ENCODE results near the gene LY6G6C. TPM values are rescaled to one million over a fixed set of nuclear protein-coding genes. Genes with fewer than 3 reads are reported as not detected.

LY6G6C gene
- total and polyA plus RNA-seq, 8 donors = 0.17 to 0.75 (median 0.43) TPM; not detected in 2

DNA sequence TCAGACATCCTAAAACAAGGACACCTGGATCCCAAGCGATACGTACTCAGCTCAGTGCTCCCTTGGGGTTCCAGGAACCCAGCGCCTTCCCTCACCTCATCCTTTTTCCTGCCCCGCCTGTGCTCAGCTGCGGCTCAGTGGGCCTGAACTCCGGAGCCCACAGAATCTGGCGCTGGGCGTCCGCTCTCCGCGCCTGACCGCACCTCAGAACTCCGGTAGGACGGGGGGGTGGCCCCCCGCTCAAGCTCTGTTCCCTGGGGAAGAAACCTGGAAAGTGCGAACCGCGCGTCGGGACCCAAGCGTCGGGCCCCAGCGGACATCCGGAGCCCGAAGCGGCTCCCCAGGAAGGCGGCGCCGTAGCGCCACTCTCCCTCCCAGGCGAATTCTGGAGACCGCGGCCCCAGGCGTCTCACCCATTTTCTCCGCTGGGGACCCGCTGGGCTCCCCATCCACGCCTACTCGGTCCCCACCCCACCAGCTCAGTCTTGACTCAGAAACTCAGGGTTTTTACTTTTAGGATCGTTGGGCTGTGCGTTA is 40.3 kb downstream of the LY6G6C start:
- H3K27ac ChIP-seq = peak overlapping the region; percentile 60 to 82
- peak; percentile 68 for ATAC-seq
- H3K9me3 ChIP-seq = no peaks in the 10 kb centered on the region
- TF ChIP-seq, protein P1, sequence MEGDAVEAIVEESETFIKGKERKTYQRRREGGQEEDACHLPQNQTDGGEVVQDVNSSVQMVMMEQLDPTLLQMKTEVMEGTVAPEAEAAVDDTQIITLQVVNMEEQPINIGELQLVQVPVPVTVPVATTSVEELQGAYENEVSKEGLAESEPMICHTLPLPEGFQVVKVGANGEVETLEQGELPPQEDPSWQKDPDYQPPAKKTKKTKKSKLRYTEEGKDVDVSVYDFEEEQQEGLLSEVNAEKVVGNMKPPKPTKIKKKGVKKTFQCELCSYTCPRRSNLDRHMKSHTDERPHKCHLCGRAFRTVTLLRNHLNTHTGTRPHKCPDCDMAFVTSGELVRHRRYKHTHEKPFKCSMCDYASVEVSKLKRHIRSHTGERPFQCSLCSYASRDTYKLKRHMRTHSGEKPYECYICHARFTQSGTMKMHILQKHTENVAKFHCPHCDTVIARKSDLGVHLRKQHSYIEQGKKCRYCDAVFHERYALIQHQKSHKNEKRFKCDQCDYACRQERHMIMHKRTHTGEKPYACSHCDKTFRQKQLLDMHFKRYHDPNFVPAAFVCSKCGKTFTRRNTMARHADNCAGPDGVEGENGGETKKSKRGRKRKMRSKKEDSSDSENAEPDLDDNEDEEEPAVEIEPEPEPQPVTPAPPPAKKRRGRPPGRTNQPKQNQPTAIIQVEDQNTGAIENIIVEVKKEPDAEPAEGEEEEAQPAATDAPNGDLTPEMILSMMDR (IDR thresholded peaks at IDR 0.05) = no peak
- H3K4me1 ChIP-seq = peaks cover 5 to 24% of the 10 kb centered on the region in 2 donors
- DNase-seq = peak in 2 of 4 donors; percentile 53 to 92
- intact Hi-C loops (cut with DNase I) = no loop called here
- peak overlapping the region; percentile 38 to 50 for H3K4me3 ChIP-seq
- no peaks in the 10 kb centered on the region for H3K27me3 ChIP-seq
- H3K36me3 ChIP-seq = peaks cover 0 to 23% of the 10 kb centered on the region in 2 donors

DNA sequence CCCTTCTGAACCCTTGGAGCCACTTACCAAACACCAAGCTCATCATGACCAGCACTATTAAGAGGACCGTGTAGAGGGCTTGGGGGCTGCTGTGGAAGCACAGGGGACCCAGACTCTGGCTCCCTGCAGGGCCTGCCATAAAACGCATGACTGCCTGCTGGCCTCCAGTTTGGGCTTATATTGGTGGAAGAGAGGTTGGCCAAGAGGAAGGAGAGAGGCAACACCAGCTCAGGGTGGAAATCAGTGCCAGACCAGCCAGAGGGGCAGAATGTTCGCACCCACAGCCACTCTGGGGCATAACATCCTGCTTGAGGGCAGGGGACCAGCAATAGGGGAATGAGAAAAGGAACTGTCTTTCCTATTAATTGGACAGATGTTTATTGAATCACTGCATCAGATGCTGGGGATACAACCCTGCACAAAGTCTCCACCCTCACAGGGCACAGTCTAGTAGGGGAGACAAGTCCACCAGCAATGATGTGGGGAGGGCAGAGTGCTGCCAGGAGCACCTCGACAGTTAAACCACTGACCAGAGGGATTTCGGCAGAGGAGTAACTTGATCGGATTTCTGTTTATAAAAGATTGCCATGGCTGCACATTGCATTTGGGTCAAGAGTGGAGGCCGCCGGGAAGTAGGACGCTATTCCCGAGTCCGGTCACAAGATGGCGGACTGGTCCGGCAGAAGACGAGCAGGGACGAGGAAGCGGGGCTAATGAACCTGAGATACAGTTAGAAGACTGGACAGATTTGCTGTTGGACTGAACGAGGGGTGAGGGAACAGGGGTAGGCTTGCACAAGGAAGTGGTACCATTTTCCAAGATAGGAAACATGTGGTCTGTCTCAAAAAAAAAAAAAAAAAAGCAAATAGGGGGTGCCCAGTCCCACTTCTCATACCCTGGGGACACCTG is 41.1 kb downstream of the LY6G6C start, which contains the start of gene LY6G5C:
TSS of gene LY6G5C (minus strand) at position 842 of the 909 bp plus-strand sequence. CDS start at position 148, 694 bp downstream.
- Histone ChIP-seq H3K9me3 (no peaks in the 10 kb centered on the region), H3K27ac (peak within 1 kb of the TSS; percentile 60 to 82), H3K4me3 (peak within 1 kb of the TSS; percentile 38 to 50), H3K27me3 (no peaks in the 10 kb centered on the region), H3K36me3 (peaks cover 0 to 15% of the 10 kb centered on the region in 2 donors), H3K4me1 (peaks cover 5 to 24% of the 10 kb centered on the region in 2 donors)
- peak; percentile 92 for ATAC-seq
- TF ChIP-seq, protein P1 (IDR thresholded peaks at IDR 0.05) = peak; percentile 41 to 75
- intact Hi-C loops (cut with DNase I) = no loop called here
- peak; percentile 86 to 95 (median 90) for DNase-seq

DNA sequence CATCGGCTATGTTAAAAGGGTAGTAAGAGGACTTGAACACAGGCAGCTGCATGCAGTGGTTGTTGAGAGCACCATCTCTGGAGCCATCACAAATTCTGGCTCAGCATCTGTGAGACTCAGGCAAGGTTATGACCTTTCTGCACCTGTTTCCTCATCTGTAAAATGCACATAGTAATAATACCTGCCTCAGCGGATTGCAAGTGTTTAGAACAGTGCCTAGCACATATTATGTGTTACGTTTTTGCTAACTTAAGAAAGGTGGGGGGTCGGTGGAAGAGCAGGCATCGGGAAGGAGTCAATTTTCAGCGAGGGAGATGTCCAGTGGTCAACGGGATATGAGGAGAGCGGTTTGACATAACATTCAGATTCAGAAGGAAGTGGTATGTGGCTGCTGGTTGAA is 43.6 kb downstream of the LY6G6C start:
- ATAC-seq (no peak), DNase-seq (no peak)
- peaks cover 0 to 12% of the 10 kb centered on the region in 2 donors for H3K36me3 ChIP-seq
- H3K4me1 ChIP-seq = peaks cover 5 to 19% of the 10 kb centered on the region in 2 donors
- H3K27me3 ChIP-seq = no peaks in the 10 kb centered on the region
- H3K9me3 ChIP-seq = no peaks in the 10 kb centered on the region
- no peak overlapping the region for H3K4me3 ChIP-seq
- intact Hi-C loops (cut with DNase I) = loop anchor here in 1 of 2 donors (10.0 kb wide), 2 partner anchors 187 to 277 kb away; partner anchors contain the start of genes NELFE, NEU1 and SKIC2
- H3K27ac ChIP-seq = no peak overlapping the region
- TF ChIP-seq, protein P1 (IDR thresholded peaks at IDR 0.05) = no peak

DNA sequence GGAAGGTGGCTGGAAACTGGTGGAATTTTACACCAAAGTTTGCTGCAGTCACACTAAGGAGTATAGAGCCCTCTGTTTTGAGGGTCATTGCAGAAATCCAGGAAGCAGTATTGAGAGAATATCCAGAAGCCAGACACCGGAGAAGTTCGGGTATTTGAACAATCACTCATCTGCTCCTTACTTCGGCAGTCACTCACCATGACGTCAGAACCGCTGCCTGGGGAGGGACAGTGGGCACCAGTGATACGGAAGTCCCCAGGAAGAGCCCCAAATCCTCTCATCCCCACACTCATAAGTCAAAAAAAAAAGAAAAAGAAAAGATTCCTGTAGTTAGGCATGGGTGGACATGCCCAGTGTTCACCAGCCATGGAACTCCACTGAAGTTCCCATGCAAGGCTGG is 44.6 kb downstream of the LY6G6C start:
- intact Hi-C loops (cut with DNase I) = loop anchor here in 1 of 2 donors (10.0 kb wide), 2 partner anchors 188 to 278 kb away; partner anchors contain the start of genes NELFE, NEU1 and SKIC2
- no peak overlapping the region for H3K4me3 ChIP-seq
- H3K36me3 ChIP-seq = peaks cover 0 to 22% of the 10 kb centered on the region in 2 donors
- no peaks in the 10 kb centered on the region for H3K9me3 ChIP-seq
- H3K27ac ChIP-seq = no peak overlapping the region
- DNase-seq = no peak
- no peak for ATAC-seq
- H3K27me3 ChIP-seq = no peaks in the 10 kb centered on the region
- H3K4me1 ChIP-seq = peaks cover 5 to 18% of the 10 kb centered on the region in 2 donors
- TF ChIP-seq, protein P1 (IDR thresholded peaks at IDR 0.05) = no peak
